GM12878 (cell line): ENCODE measurements around the gene EYA4. TPM values are rescaled to one million over a fixed set of nuclear protein-coding genes. Genes with fewer than 3 reads are reported as not detected.

Experiments
- ATAC-seq: fragments of 200-7000 bp; cut with Tn5 transposase; 3 replicates; pipeline ENCODE4 v1.9.1; 2020; ENCODE audit warnings: mild to moderate bottlenecking, moderate library complexity
- BruUV-seq: library from RNA; stranded (reverse); fragments of 400-500 nt; replicated peaks from 2 replicates; lab custom pipeline; 2021; lab: Mats Ljungman, UMichigan
- CTCF ChIA-PET: fragments of 300-600 bp; sonication (Branson Sonifier 250); formaldehyde crosslinking; extraction: SDS; loops from one replicate; lab custom pipeline; 2021; ENCODE audit warnings: inconsistent platforms; lab: Yijun Ruan, JAX
- POLR2A ChIA-PET: fragments of 350-600 bp; formaldehyde crosslinking; extraction: SDS; loops from one replicate; lab custom pipeline; 2021; ENCODE audit warnings: inconsistent platforms; lab: Charles Lee
- RAD21 ChIA-PET: fragments of 300-600 bp; sonication (Branson Sonifier 250); formaldehyde crosslinking; loops from one replicate; lab custom pipeline; 2023; ENCODE audit warnings: antibody characterized with exemption; ENCODE audit not compliant: unreplicated experiment; lab: Charles Lee
- SMC1A ChIA-PET: fragments of 300-600 bp; sonication (Branson Sonifier 250); formaldehyde crosslinking; loops from one replicate; lab custom pipeline; 2023; ENCODE audit not compliant: unreplicated experiment, uncharacterized antibody; lab: Charles Lee
- DNase-seq: peaks from one replicate; pipeline ENCODE4 v3.0.0-alpha.2; 2011; ENCODE audit warnings: low read depth, low spot score
- FAIRE-seq: peaks from 3 replicates; lab custom pipeline; 2011; peaks lifted over from hg19 to GRCh38; lab: Jason Lieb, UNC
- H2AFZ ChIP-seq: 2 replicates; pipeline ENCODE4 v1.6.0; 2011; ENCODE audit warnings: low read depth, low read length, control low read depth; ENCODE audit not compliant: control insufficient read depth
- H3K27ac ChIP-seq: 2 replicates; pipeline ENCODE4 v1.5.1; 2011; ENCODE audit warnings: control low read depth; ENCODE audit not compliant: control insufficient read depth, insufficient read depth
- H3K27me3 ChIP-seq, 2 experiments: replicated peaks in 1 of 2; 2 replicates each; pipeline versions ENCODE4 v1.6.0 to v1.6.1; 2011; ENCODE audit warnings: low read length in 1 of 2; ENCODE audit not compliant: control insufficient read depth in 2 of 2, insufficient read depth in 2 of 2
- H3K36me3 ChIP-seq, 2 experiments: 2 replicates each; pipeline ENCODE4 v1.5.1; 2011; ENCODE audit warnings: low read length in 1 of 2; ENCODE audit not compliant: control insufficient read depth in 2 of 2, insufficient read depth in 2 of 2
- H3K4me1 ChIP-seq: 2 replicates; pipeline ENCODE4 v1.6.1; 2011; ENCODE audit warnings: mild to moderate bottlenecking, low read length, moderate library complexity, mixed read lengths; ENCODE audit not compliant: control insufficient read depth, insufficient read depth
- H3K4me2 ChIP-seq: 2 replicates; pipeline ENCODE4 v1.6.0; 2011; ENCODE audit warnings: control low read depth; ENCODE audit not compliant: control insufficient read depth, insufficient read depth
- H3K4me3 ChIP-seq: fragments of 200-600 bp; sonication (generic); 2 replicates; pipeline ENCODE4 v1.5.1; 2016
- H3K79me2 ChIP-seq: 2 replicates; pipeline ENCODE4 v1.6.0; 2011; ENCODE audit warnings: low read length; ENCODE audit not compliant: control insufficient read depth, insufficient read depth
- H3K9ac ChIP-seq: 2 replicates; pipeline ENCODE4 v1.8.0; 2011; ENCODE audit warnings: low read length, control low read depth, mixed read lengths; ENCODE audit not compliant: control insufficient read depth, insufficient read depth
- H3K9me3 ChIP-seq: replicated peaks from 3 replicates; pipeline ENCODE4 v1.5.1; 2011; ENCODE audit warnings: mild to moderate bottlenecking, low read length; ENCODE audit not compliant: control insufficient read depth, insufficient read depth
- H4K20me1 ChIP-seq: 2 replicates; pipeline ENCODE4 v1.6.0; 2011; ENCODE audit not compliant: control insufficient read depth, insufficient read depth
- CREB1 ChIP-seq: IDR thresholded peaks from 2 replicates; pipeline ENCODE4 v1.6.1; 2012; ENCODE audit warnings: low read depth, mild to moderate bottlenecking, inconsistent platforms
- CTCF ChIP-seq, 3 experiments: IDR thresholded peaks in 2 of 3; conservative IDR thresholded peaks in 1 of 3; 2 replicates each; pipeline ENCODE4 v1.5.1; 2011; ENCODE audit warnings: low read depth in 3 of 3, low read length in 3 of 3, mild to moderate bottlenecking in 3 of 3, control low read depth in 2 of 3, moderate library complexity in 2 of 3, inconsistent platforms in 1 of 3, mixed read lengths in 1 of 3; ENCODE audit not compliant: control insufficient read depth in 2 of 3, insufficient read depth in 1 of 3; ENCODE audit errors: extremely low read depth in 1 of 3
- MEF2A ChIP-seq: IDR thresholded peaks from 2 replicates; pipeline ENCODE4 v1.6.1; 2011; ENCODE audit warnings: low read depth, mild to moderate bottlenecking, low read length, moderate library complexity; ENCODE audit not compliant: insufficient read depth
- NFYA ChIP-seq: IDR thresholded peaks from 2 replicates; pipeline ENCODE4 v1.6.1; 2011; ENCODE audit warnings: low read depth, mild to moderate bottlenecking, low read length, improper control_type of control experiment, borderline replicate concordance
- SREBF2 ChIP-seq: IDR thresholded peaks from 2 replicates; pipeline ENCODE4 v1.6.1; 2012; ENCODE audit warnings: mild to moderate bottlenecking, low read length
- WGBS: methylation state at CpG from one replicate; pipeline ENCODE4 v1.1.6; 2016; ENCODE audit warnings: low lambda C conversion rate; ENCODE audit not compliant: insufficient replicate concordance, insufficient coverage; ENCODE audit errors: missing lambda C conversion rate; 5-methylcytosine and 5-hydroxymethylcytosine counted together
- in situ Hi-C: fragments of 300-500 bp; cut with MboI; formaldehyde crosslinking; loops from 9 replicates; pipeline ENCODE4 v1.14.3; 2018; ENCODE audit warnings: mixed read lengths
- intact Hi-C: fragments of 100-400 bp; cut with micrococcal nuclease; formaldehyde crosslinking; loops from one replicate; pipeline ENCODE4 v1.14.2; 2022; ENCODE audit not compliant: unreplicated experiment
- polyA plus RNA-seq, 11 experiments: library from polyadenylated mRNA; depleted of rRNA in 4 of 11; unstranded in 6 of 11; stranded (reverse) in 5 of 11; fragments of >200 nt; fragmentation: Nextera tagmentation in 4 of 11; fragmentation: Illumina TruSeq in 1 of 11; extraction: Ambion mirVana in 4 of 11; extraction: Trizol in 1 of 11; gene quantifications; 1 replicate in 1 of 11; 2 replicates in 10 of 11; pipeline versions ENCODE4 v1.2.1 to v1.2.3, GENCODE V29; 2011 to 2016; ENCODE audit warnings: inconsistent platforms in 2 of 11, missing spikeins in 2 of 11, low read depth in 1 of 11
- total RNA-seq, 4 experiments: library from RNA; depleted of rRNA in 3 of 4; stranded (reverse); fragments of >200 nt in 3 of 4; fragmentation: Illumina TruSeq in 1 of 4; extraction: Trizol in 1 of 4; gene quantifications; 2 replicates each; pipeline versions ENCODE4 v1.2.1 to v1.2.3, GENCODE V29; 2013 to 2021

The EYA4 gene
- total and polyA plus RNA-seq, 10 of the 15 experiments (the other 5 are each of a cell fraction or from before 2014, with no cell fraction given) = 0.02 TPM; not detected in 9

GRCh38 chr6:133550026-133550425 lies 308.9 kb downstream of the EYA4 start (continued):
- TF ChIP-seq CREB1 = no peak

- no peak overlapping the region for H3K4me2 ChIP-seq
- peaks cover 0 to 2% of the 10 kb centered on the region in 2 experiments; a peak in 1 of 4 replicates for H3K27me3 ChIP-seq
- DNase-seq (no peak), ATAC-seq (no peak), FAIRE-seq (no peak)
- in situ Hi-C loops (loop anchor here (10.0 to 25.0 kb wide), 3 partner anchors 367 to 587 kb away; no protein-coding TSS in a partner anchor), intact Hi-C loops (loop anchor here (10.0 kb wide), 1 partner anchor 267 kb away; no protein-coding TSS in a partner anchor)
- ChIA-PET CTCF (interaction anchor here (1.3 to 1.5 kb wide), 2 partner anchors 19 to 366 kb away, joined by 4 to 5 read pairs; no protein-coding TSS in a partner anchor), SMC1A (interaction anchor here (0.6 to 1.0 kb wide), 2 partner anchors 10 to 581 kb away, joined by 3 to 4 read pairs; no protein-coding TSS in a partner anchor), POLR2A (no interaction called here), RAD21 (interaction anchor here (0.6 kb wide), 1 partner anchor 881 kb away, joined by 4 read pairs; no protein-coding TSS in a partner anchor)
- no peak overlapping the region for H2AFZ ChIP-seq
- no peaks in the 10 kb centered on the region for H3K9me3 ChIP-seq
- WGBS = 3% methylated on average over 3 of the region's 3 CpGs
- no TSS peak for BruUV-seq
- H3K27ac ChIP-seq = no peak overlapping the region
- H3K36me3 ChIP-seq = no peaks in the 10 kb centered on the region
- H3K4me3 ChIP-seq = no peak overlapping the region
- no peak overlapping the region for H3K9ac ChIP-seq
- no peaks in the 10 kb centered on the region for H3K4me1 ChIP-seq
- H3K79me2 ChIP-seq = no peaks in the 10 kb centered on the region
- TF ChIP-seq CTCF (IDR thresholded peaks at IDR 0.05 in 2 of 3, conservative IDR thresholded peaks at IDR 0.05 in 1 of 3; ENCODE audit: control insufficient read depth in 2 of 3, extremely low read depth in 1 of 3, insufficient read depth in 1 of 3, low read depth in 3 of 3, low read length in 3 of 3) (no peak), MEF2A (no peak), NFYA (no peak), SREBF2 (no peak)
- no peaks in the 10 kb centered on the region for H4K20me1 ChIP-seq
Measured at GRCh38 chr6:133551436-133551835, 310.3 kb downstream of the EYA4 start.
